ENCODE measurements around the gene SAP30BP. TPM values are rescaled to one million over a fixed set of nuclear protein-coding genes. Genes with fewer than 3 reads are reported as not detected.

Gene SAP30BP
- total RNA-seq, 1 experiment from 2014 or later, result 98.3 TPM

GRCh38 chr17:75757086-75757681, 90.0 kb downstream of the SAP30BP start:
- DNase-seq (ENCODE audit: low read depth), result no peak

Other genes starting within 250 kb of the SAP30BP start
- gene TMEM94, start 210.7 kb upstream of the SAP30BP start, total RNA-seq (2014; rRNA removed; shearing (Covaris generic)), result 8.5 and 30.5 TPM in 2 replicates
- 3.0 and 6.0 TPM in 2 replicates for gene CASKIN2, start 151.8 kb upstream of the SAP30BP start, total RNA-seq (2014; rRNA removed; shearing (Covaris generic))
- gene TSEN54, start 150.8 kb upstream of the SAP30BP start, total RNA-seq (2014; rRNA removed; shearing (Covaris generic)), result 30.0 and 49.1 TPM in 2 replicates
- 8.6 and 13.7 TPM in 2 replicates for gene LLGL2, start 141.6 kb upstream of the SAP30BP start, total RNA-seq (2014; rRNA removed; shearing (Covaris generic))
- 0.48 and 0.69 TPM in 2 replicates for gene MYO15B, start 79.5 kb upstream of the SAP30BP start, total RNA-seq (2014; rRNA removed; shearing (Covaris generic))
- not detected in 2 replicates for gene SMIM5, start 33.9 kb upstream of the SAP30BP start, total RNA-seq (2014; rRNA removed; shearing (Covaris generic))
- 17.7 and 18.2 TPM in 2 replicates for gene RECQL5, start 184 bp upstream of the SAP30BP start, total RNA-seq (2014; rRNA removed; shearing (Covaris generic))
- 3.6 and 3.9 TPM in 2 replicates for gene ITGB4, start 54.1 kb downstream of the SAP30BP start, total RNA-seq (2014; rRNA removed; shearing (Covaris generic))
- 14.3 and 29.9 TPM in 2 replicates for gene GALK1, start 97.9 kb downstream of the SAP30BP start, total RNA-seq (2014; rRNA removed; shearing (Covaris generic))
- gene UNK, start 117.5 kb downstream of the SAP30BP start, total RNA-seq (2014; rRNA removed; shearing (Covaris generic)), result 36.8 and 40.6 TPM in 2 replicates
- 0.06 and 0.86 TPM in 2 replicates for gene UNC13D, start 177.1 kb downstream of the SAP30BP start, total RNA-seq (2014; rRNA removed; shearing (Covaris generic))
- gene WBP2, start 188.0 kb downstream of the SAP30BP start, total RNA-seq (2014; rRNA removed; shearing (Covaris generic)), result 17.8 and 21.8 TPM in 2 replicates
- 14.4 and 15.2 TPM in 2 replicates for gene TRIM47, start 211.2 kb downstream of the SAP30BP start, total RNA-seq (2014; rRNA removed; shearing (Covaris generic))
- gene TRIM65, start 229.6 kb downstream of the SAP30BP start, total RNA-seq (2014; rRNA removed; shearing (Covaris generic)), result 15.6 and 24.1 TPM in 2 replicates
- gene MRPL38, start 237.5 kb downstream of the SAP30BP start, total RNA-seq (2014; rRNA removed; shearing (Covaris generic)), result 27.7 and 34.8 TPM in 2 replicates

All from Daoy (cell line).